VCaP (cell line): ENCODE measurements around the gene RASL11A.
"Not testable (repeated sequence)": the region's sequence is repeated elsewhere in the genome, so short reads cannot be mapped to it uniquely, and the experiment has no call there.

Experiments used
- H3K27ac ChIP-seq: fragments of 450-650 bp; 2 replicates; pipeline ENCODE4 v1.5.1; 2017
- TF ChIP-seq, protein P1 (sequence below): fragments of 450-650 bp; conservative IDR thresholded peaks from 2 replicates; pipeline ENCODE4 v1.5.1; 2017; ENCODE audit warnings: mild to moderate bottlenecking, moderate library complexity

Gene RASL11A, protein sequence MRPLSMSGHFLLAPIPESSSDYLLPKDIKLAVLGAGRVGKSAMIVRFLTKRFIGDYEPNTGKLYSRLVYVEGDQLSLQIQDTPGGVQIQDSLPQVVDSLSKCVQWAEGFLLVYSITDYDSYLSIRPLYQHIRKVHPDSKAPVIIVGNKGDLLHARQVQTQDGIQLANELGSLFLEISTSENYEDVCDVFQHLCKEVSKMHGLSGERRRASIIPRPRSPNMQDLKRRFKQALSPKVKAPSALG

DNA sequence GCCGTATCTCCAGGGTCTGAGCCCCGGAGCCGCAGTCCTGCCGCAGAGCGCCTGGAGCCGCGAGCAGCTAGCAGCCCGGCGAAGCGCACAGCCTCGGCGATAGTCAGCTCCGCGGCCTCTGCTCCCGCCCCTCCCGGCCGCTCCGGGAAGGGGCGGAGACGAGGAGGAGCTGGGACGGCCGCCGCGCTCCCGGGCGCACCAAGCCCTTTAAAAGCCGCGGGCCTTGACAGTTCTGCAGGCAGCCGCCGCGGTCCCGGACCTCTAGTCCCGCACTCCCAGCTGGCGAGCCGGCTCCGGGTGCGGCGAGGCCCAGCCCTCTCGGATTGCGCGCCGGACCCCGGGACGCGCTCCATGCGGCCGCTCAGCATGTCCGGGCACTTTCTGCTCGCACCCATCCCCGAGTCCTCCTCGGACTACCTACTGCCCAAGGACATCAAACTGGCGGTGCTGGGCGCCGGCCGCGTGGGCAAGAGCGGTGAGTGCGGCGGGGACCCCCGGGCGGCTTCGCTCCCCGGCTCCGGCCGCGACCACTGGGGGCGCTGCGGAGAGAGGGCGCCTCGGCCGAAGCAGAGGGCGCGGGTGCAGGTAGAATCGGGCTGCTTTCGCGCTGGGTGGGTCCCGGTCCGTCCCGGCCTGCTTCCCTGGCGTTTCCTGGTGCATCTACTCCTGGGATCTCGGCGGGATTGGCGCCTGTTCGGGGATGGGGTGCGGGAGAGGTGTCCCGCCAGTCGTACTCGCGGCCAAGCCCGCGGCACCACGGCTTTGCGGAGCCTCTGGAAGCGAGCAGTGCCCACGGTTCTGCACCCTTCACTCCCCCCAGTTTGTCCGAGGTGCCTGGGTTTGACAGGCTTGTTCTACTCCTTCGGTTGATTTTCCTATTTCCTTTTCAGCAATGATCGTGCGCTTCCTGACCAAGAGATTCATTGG, at the start of gene RASL11A:
Gene RASL11A, plus strand, starts transcription at position 237 of the 927 bp plus-strand sequence. Its CDS starts 115 bp downstream, at position 352.
- peak within 1 kb of the TSS; percentile 64 for H3K27ac ChIP-seq
- TF ChIP-seq, protein P1, sequence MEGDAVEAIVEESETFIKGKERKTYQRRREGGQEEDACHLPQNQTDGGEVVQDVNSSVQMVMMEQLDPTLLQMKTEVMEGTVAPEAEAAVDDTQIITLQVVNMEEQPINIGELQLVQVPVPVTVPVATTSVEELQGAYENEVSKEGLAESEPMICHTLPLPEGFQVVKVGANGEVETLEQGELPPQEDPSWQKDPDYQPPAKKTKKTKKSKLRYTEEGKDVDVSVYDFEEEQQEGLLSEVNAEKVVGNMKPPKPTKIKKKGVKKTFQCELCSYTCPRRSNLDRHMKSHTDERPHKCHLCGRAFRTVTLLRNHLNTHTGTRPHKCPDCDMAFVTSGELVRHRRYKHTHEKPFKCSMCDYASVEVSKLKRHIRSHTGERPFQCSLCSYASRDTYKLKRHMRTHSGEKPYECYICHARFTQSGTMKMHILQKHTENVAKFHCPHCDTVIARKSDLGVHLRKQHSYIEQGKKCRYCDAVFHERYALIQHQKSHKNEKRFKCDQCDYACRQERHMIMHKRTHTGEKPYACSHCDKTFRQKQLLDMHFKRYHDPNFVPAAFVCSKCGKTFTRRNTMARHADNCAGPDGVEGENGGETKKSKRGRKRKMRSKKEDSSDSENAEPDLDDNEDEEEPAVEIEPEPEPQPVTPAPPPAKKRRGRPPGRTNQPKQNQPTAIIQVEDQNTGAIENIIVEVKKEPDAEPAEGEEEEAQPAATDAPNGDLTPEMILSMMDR, result peak; percentile 93

DNA sequence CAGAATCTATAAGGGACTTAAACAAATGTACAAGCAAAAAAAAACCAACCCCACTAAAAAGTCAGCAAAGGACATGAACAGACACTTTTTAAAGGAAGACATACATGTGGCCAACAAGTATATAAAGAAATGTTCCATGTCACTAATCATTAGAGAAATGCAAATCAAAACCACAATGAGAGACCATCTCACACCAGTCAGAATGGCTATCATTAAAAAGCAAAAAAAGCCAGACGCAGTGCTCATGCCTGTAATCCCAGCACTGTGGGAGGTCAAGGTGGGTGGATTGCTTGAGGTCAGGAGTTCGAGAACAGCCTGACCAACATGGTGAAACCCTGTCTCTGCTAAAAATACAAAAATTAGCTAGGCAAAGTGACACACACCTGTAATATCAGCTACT, 48.5 kb upstream of the RASL11A start:
- not testable (repeated sequence) for H3K27ac ChIP-seq

DNA sequence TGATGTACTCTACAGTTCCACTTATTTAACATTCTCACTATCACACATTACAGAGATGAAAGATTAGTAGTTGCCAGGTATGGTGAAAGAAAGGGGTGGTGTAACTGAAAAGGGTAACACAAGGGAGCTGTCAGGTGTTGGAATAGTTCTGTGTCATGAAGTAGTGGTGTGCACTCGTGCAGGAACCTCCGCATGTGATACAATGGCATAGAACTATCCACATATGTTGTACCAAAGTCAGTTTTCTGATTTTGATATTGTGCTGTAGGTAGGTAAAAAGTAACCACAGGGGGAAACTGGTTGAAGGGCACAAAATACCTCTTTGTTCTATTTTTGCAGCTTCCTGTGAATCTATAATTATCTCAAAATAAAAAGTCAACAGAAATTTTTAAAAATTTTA, 43.6 kb upstream of the RASL11A start:
- no peak overlapping the region for H3K27ac ChIP-seq
- TF ChIP-seq, protein P1, result no peak

DNA sequence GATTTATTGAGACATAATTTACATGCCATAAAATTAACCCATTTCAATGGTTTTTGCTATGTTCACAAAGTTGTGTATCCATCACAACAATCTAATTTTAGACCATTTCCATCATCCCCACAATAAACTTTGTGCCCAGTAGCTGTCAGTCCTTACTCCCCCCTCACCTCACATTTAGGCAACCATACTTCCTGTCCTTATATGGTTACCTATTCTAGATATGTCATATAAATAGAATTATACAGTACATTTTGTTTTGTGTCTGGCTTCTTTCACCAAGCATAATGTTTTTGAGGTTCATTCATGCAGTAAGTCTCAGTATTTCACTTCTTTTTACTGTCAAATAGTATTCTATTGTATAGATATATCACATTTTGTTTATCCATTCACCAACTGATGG, 42.5 kb upstream of the RASL11A start:
- TF ChIP-seq, protein P1, result no peak
- no peak overlapping the region for H3K27ac ChIP-seq

DNA sequence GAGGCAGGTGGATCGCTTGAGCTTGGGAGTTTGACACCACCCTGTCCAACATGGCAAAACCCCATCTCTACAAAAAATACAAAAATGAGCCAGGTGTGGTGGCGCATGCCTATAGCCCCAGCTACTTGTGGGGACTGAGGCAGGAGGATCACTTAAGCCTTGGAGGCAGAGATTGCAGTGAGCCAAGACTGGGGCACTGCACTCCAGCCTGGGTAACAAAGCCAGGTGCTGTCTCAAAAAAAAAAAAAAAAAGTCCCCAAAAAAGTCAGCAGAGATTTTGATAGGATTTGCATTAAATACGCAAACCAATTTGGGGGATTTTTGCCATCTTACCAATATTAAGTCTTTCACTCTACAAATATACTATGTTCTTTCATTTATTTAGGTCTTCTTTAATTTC, 41.0 kb upstream of the RASL11A start:
- H3K27ac ChIP-seq, result no peak overlapping the region
- TF ChIP-seq, protein P1, result no peak

DNA sequence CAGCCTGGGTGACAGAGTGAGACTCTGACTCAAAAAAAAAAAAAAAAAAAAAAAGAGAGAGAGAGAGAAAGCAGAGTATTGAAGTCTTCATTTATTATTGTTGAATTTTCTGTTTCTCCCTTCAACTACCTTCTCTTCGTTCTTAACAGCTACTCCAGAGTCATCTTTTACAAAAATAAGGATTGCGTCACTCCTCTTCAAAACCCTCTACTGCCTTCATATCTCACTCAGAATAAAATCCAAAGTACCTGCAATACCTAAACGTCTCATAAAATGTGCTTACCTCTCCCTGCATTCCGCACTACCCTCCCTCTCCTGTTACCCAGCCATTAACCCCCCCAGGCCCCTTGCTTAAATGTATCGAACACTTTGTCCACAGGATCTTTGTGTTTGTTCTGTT, 36.7 kb upstream of the RASL11A start:
- TF ChIP-seq, protein P1, result no peak
- no peak overlapping the region for H3K27ac ChIP-seq

DNA sequence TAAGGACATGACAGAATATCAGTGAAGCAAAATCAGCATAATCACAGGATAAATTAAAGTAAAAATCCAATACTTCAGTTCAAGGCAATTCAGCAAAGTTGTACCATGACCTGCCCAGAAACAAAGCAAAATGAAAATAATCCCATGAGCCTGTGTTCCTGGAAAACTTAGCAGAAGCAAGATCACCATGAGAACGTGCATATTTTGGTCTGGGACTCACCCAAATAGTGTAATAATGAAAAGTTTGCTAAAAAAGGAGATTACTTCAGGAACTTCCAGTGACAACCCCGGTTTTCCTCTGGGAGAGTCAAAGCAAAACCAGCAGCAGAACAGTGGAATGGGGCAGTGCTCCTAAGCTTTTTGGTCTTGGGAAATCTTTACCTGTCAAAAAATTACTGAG, 34.2 kb upstream of the RASL11A start:
- TF ChIP-seq, protein P1, result no peak
- no peak overlapping the region for H3K27ac ChIP-seq

DNA sequence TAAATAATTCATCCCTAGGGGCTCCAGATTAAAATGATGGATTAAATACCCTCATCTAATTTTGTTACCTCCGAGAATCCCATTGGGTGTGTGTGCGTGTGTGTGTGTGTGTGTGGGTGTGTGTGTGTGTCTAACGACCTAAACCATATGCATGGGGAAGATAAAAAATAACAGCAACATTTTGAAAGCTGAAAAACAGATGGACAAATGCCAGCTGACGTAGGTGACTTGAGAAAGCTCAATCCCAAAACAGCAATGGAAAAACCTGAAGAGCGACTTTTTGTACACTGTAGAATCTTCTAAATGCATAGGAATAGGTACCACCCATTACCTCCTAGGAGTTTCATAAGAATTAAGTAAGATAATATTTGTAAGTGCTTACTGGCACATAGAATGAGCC, 27.9 kb upstream of the RASL11A start:
- TF ChIP-seq, protein P1, result no peak
- no peak overlapping the region for H3K27ac ChIP-seq
